Lower lobe of right lung (tissue), 2 donors: Measurements from ENCODE around the gene PDE7B. TPM values are rescaled to one million over a fixed set of nuclear protein-coding genes. Genes with fewer than 3 reads are reported as not detected.

Source experiments
- ATAC-seq, 2 donors: fragments of 200-7000 bp; cut with Tn5 transposase; one replicate each; pipeline ENCODE4 v1.9.1; 2020 to 2022; ENCODE audit warnings: mild to moderate bottlenecking in 2 of 2, moderate library complexity in 2 of 2
- DNase-seq: peaks from one replicate; pipeline ENCODE4 v3.0.0-alpha.2; 2020
- H3K27ac ChIP-seq: fragments of 200-600 bp; one replicate; pipeline ENCODE4 v1.8.0; 2022
- H3K27me3 ChIP-seq: fragments of 200-600 bp; one replicate; pipeline ENCODE4 v1.8.0; 2022; ENCODE audit warnings: low read depth
- H3K36me3 ChIP-seq: fragments of 200-600 bp; one replicate; pipeline ENCODE4 v1.8.0; 2022; ENCODE audit warnings: mild to moderate bottlenecking
- H3K4me1 ChIP-seq: fragments of 200-600 bp; one replicate; pipeline ENCODE4 v1.8.0; 2022
- H3K4me3 ChIP-seq: fragments of 200-600 bp; one replicate; pipeline ENCODE4 v1.8.0; 2022; ENCODE audit warnings: mild to moderate bottlenecking
- H3K9me3 ChIP-seq: fragments of 200-600 bp; one replicate; pipeline ENCODE4 v1.8.0; 2022
- CTCF ChIP-seq: fragments of 200-600 bp; IDR thresholded peaks from one replicate; pipeline ENCODE4 v1.8.0; 2022; ENCODE audit warnings: antibody characterized with exemption, mild to moderate bottlenecking
- intact Hi-C: fragments of 100-400 bp; cut with DNase I; formaldehyde crosslinking; loops from one replicate; pipeline ENCODE4 v1.11.0; 2022
- total RNA-seq: library from RNA; stranded (reverse); fragmentation: NEBNext Ultra II Directional; extraction: Animal tissue kit (Norgen Biotek cat#: 25700); gene quantifications from one replicate; pipeline ENCODE4 v1.2.1, GENCODE V29; 2021
- donor health status: DM: no; HTN: yes; CAD: no; lungs with severe emphysema.

The PDE7B gene
- total RNA-seq, 1 donor from 2014 or later, result 2.2 TPM

GRCh38 chr6:136024711-136025110, 173.2 kb downstream of the PDE7B start:
- Histone ChIP-seq H3K9me3 (no peaks in the 10 kb centered on the region), H3K4me1 (no peaks in the 10 kb centered on the region), H3K36me3 (no peaks in the 10 kb centered on the region), H3K4me3 (no peak overlapping the region), H3K27ac (no peak overlapping the region), H3K27me3 (no peaks in the 10 kb centered on the region)
- intact Hi-C loops, result no loop called here
- ATAC-seq, result no peak
- no peak for DNase-seq
- no peak for TF ChIP-seq CTCF

GRCh38 chr6:136025736-136026135, 174.2 kb downstream of the PDE7B start:
- ATAC-seq (no peak), DNase-seq (no peak)
- H3K27ac ChIP-seq, result no peak overlapping the region
- no peaks in the 10 kb centered on the region for H3K36me3 ChIP-seq
- H3K4me3 ChIP-seq, result no peak overlapping the region
- intact Hi-C loops, result no loop called here
- H3K9me3 ChIP-seq, result no peaks in the 10 kb centered on the region
- no peaks in the 10 kb centered on the region for H3K27me3 ChIP-seq
- TF ChIP-seq CTCF, result no peak
- H3K4me1 ChIP-seq, result no peaks in the 10 kb centered on the region

GRCh38 chr6:136030131-136030530, 178.6 kb downstream of the PDE7B start:
- H3K9me3 ChIP-seq, result no peaks in the 10 kb centered on the region
- no peaks in the 10 kb centered on the region for H3K4me1 ChIP-seq
- H3K27ac ChIP-seq, result no peak overlapping the region
- DNase-seq (no peak), ATAC-seq (no peak)
- TF ChIP-seq CTCF, result no peak
- H3K4me3 ChIP-seq, result no peak overlapping the region
- H3K36me3 ChIP-seq, result no peaks in the 10 kb centered on the region
- no peaks in the 10 kb centered on the region for H3K27me3 ChIP-seq
- intact Hi-C loops, result loop anchor here (10.0 kb wide), 1 partner anchor 195 kb away; no protein-coding TSS in a partner anchor

GRCh38 chr6:136031982-136032381, 180.5 kb downstream of the PDE7B start:
- H3K4me1 ChIP-seq, result peaks cover 17% of the 10 kb centered on the region
- no peaks in the 10 kb centered on the region for H3K27me3 ChIP-seq
- ATAC-seq, result peak in 1 of 2 donors; percentile 53
- no peaks in the 10 kb centered on the region for H3K36me3 ChIP-seq
- intact Hi-C loops, result loop anchor here (10.0 kb wide), 1 partner anchor 193 kb away; no protein-coding TSS in a partner anchor
- no peaks in the 10 kb centered on the region for H3K9me3 ChIP-seq
- no peak overlapping the region for H3K27ac ChIP-seq
- peak; percentile 34 for TF ChIP-seq CTCF
- no peak overlapping the region for H3K4me3 ChIP-seq
- no peak for DNase-seq

- intact Hi-C loops, result loop anchor here (10.0 kb wide), 1 partner anchor 191 kb away; no protein-coding TSS in a partner anchor
- Histone ChIP-seq H3K27me3 (no peaks in the 10 kb centered on the region), H3K4me1 (peaks cover 30% of the 10 kb centered on the region), H3K4me3 (no peak overlapping the region), H3K36me3 (no peaks in the 10 kb centered on the region), H3K9me3 (no peaks in the 10 kb centered on the region), H3K27ac (no peak overlapping the region)
- no peak for ATAC-seq
- no peak for DNase-seq
- TF ChIP-seq CTCF, result no peak
Measured at GRCh38 chr6:136033416-136033815, 181.9 kb downstream of the PDE7B start.
